ENCODE results near the gene ATP13A2.

Gene ATP13A2

DNA sequence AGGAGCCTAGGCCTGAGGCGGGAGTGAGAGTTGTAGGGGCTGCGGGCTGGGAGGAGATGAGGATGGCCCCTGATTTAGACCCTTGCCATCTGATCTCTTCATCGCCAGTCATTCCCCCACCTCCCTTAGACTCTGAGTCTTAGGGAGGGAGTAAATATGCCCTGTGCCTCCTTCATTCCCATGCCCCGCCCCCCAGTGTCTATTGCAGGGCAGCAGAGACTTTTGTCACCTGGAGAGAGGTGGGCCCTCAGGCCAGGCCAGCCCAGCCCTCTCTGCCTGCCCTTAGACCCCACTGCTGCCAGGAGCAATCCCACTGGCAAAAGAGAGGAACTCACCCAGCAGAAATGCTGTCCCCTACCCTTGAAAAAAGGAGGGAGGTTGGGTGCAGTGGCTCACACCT is 28.1 kb downstream of the ATP13A2 start:
- in situ Hi-C loops (cut with MboI; ENCODE audit: low pct_unique_long_range_greater_than_20kb, low sequenced_read_pairs), result no loop called here
- no peak for DNase-seq

DNA sequence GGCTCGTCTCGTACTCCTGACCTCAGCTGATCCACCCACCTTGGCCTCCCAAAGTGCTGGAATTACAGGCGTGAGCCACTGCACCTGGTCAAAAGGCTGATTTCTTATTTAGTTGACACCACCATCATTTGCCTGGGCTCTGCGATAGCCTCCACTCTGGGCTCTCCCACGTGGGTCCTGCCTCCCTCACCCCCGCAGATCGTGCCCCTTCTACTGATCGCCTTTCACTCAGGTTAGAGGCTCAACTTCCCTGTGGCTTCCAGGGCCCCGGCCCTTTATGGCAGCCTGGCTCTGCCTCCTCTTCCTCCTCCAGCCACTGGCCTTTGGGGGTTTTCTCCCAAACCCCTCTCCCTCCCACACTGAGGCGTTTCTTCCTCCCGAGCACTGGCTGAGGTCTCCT is 28.8 kb downstream of the ATP13A2 start:
- in situ Hi-C loops (cut with MboI; ENCODE audit: low pct_unique_long_range_greater_than_20kb, low sequenced_read_pairs), result no loop called here
- DNase-seq, result no peak

DNA sequence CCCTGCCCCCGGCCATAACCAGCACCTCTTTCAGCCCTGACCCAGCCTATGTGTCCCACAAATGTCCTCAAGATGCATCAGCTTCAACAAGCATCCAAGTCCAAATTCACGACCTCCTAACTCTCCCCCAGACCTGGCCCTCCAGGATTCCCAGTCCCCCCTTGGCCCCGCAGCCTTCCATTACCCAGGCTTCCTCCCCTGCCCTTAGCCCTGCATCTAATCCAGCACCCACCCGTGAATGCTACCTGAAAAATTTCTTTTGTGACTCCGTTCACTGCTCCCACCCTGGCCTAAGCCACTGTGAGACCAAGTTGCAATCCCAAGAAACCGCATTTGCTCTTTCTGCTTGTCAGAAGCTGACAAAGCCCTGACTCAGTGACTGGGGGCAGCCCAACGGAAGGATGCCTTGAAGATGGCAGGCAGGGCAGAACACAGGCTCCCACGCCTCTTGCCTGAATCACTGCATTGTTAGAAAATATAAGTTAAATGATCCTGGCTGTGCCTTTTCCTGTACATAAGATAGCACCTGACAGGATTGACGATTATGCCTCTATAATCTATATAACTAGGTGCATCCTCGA is 30.4 kb downstream of the ATP13A2 start:
- in situ Hi-C loops (cut with MboI; ENCODE audit: low pct_unique_long_range_greater_than_20kb, low sequenced_read_pairs), result no loop called here
- no peak for DNase-seq

DNA sequence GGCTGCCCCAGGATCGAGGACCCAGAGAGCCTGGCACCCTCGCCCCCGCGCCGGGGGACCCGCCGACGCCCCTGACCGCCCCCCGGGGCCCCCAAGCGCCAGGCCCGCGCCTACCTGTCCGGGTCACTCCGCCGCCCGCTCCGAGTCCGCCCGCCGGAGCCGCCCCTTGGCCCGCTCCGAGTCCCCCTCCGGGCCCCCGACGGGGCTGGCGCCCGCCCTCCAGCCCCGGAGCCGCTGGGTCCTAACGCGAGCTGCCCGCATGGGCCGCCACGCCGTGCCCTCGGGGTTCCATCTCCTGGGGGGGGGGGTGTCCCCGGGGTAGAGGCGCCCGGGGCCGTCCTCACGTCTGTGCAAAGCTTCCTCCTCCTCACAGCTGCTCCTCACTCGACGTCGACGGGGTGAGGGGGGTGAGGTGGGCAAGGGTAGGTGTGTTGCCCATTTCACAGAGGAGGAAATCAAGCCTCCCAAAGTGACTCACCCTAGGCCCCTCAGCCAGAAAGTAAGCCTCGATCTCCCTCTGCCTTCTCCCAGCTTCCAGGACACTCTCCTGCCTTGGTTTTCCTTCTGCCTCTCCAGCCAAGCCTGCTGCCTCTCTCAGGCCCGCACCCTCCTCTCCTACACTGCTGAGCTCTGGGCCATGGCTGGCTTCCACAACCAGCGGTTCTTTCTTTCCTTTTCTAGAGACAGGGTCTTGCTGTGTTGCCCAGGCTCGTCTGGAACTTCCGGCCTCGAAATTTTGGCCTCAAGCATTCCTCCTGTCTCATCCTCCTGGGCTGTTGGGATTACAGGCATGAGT is 31.1 kb downstream of the ATP13A2 start, which contains the start of gene MFAP2:
Gene MFAP2 (minus strand): TSS at position 148 of the 796 bp plus-strand sequence. CDS start 2,347 bp downstream, outside the sequence.
- DNase-seq, result no peak
- in situ Hi-C loops (cut with MboI; ENCODE audit: low pct_unique_long_range_greater_than_20kb, low sequenced_read_pairs), result no loop called here

DNA sequence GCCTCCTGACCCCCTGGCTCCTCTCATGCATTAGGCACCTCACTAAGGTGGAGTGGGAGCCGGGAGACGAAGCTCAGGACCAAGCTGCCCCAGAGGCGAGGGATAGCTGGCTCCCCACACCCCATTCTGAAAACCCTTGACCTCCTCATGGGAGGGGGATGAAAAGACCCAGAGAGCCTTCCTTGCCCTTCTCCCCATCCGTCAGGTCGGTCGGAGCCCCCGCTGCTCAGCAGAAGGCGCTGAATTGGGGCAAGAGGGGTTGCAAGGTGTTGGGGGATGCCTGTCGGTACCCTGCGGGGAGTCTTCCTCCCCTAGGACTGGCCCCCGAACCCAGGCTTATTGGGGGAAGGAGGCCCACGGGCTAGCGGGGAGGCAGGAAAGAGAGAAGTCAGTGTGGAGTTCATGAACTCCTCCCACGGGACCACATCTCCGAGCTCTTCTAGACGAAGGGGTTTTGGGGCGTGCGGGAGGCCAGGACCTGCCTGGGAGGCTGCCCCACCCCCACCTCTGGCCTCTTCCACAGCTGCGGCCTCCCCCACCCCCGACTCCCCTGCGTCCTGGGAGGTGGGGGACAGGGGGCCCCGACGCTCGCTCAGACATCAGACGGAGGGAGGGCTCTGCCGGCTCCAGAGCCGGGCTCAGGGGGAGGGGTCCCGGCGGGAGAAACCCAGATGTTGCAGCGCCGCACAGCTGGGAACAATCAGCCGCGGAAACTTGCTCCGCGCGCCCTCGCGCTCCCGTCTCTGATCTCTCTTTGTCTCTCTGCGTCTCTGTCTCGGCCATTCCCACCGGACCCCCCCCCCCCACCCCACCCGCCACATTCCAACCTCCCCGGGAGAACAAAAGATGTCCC is 32.0 kb downstream of the ATP13A2 start:
- DNase-seq, result no peak

DNA sequence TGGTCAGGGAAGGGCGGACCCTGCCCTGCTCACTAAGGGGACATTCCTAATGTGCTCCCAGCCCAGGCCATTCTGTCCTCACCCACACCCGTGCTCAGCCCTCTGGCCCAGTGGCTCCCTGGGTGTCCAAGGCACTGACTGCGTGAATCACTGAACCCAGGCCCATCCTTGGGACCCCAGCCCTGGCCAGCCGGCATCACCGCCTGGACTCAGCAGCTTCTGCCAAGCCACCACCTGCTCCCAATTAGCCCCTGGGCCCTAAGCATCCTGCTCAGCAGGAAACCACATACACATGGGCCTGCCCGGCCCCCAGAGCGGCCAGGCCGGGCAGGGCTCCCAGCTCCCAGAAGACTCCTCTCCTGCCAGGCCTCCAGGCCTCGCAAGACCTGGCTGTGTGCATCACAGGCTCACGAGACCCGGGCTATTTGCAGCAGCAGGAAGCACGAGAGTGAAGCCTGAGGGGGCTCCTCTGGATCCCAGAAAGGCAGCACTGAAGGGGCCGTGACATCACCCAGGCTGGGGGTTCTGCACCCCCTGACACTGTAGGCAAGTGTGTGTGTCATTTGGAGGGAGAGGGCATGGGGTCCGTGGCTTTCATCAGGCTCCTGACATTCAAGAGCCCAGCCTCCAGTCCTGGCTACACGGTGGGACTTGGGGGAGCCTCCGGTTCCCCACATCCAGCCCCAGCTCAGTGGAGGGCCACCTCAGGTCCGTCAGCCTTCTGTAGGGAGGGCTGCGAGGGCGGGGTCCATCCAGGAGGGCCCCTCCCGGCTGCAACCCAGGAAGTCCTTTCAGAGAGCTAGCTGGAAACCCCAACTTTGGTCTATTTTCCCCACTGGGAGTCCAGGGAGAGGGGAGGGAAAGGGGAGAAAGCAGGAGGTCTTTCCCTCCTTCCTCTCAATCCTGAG is 32.9 kb downstream of the ATP13A2 start:
- in situ Hi-C loops (cut with MboI; ENCODE audit: low pct_unique_long_range_greater_than_20kb, low sequenced_read_pairs), result no loop called here
- no peak for DNase-seq

More for the DNA sequence above, 32.0 kb downstream of the ATP13A2 start:
- in situ Hi-C loops (cut with MboI; ENCODE audit: low pct_unique_long_range_greater_than_20kb, low sequenced_read_pairs), result no loop called here

DNA sequence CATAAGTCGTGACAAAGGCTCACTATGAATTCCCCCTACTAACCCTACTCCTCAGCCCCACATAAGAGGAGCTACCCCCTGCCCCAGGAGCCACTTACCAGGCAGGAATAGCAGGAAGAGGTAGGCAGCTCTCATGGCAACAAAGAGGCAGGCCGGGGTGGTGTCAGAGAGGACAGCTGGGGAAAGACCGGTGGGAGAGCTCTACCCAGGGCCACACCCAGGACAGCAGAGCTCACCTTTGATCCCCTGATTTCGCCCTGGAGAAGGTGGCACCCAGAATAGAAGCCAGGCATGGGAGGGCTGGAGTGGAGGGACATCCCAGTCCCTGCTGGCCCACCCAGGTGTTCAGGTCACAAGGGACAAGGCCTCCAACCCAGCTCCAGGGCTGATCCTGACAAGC is 33.6 kb downstream of the ATP13A2 start:
- no peak for DNase-seq
- in situ Hi-C loops (cut with MboI; ENCODE audit: low pct_unique_long_range_greater_than_20kb, low sequenced_read_pairs), result no loop called here

DNA sequence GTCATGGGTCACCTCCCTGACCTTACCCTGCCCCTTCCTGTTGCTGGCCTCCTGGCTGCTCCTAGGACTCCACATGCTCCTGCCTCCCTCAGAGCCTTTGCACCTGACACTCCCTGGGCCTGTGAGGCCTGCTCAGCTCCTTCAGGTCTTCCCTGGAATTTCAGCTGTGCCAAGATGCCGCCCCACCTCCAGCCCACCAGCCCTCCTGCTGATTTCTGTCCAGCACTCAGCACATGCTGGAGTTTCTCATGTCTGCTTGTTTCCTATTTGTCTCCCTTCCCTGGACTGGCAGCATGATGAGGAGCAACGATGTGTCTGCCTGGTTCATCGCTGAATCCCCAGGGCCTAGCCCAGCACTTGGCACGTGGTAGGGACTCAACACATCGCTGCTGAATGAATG is 34.4 kb downstream of the ATP13A2 start:
- in situ Hi-C loops (cut with MboI; ENCODE audit: low pct_unique_long_range_greater_than_20kb, low sequenced_read_pairs), result no loop called here
- DNase-seq, result no peak

DNA sequence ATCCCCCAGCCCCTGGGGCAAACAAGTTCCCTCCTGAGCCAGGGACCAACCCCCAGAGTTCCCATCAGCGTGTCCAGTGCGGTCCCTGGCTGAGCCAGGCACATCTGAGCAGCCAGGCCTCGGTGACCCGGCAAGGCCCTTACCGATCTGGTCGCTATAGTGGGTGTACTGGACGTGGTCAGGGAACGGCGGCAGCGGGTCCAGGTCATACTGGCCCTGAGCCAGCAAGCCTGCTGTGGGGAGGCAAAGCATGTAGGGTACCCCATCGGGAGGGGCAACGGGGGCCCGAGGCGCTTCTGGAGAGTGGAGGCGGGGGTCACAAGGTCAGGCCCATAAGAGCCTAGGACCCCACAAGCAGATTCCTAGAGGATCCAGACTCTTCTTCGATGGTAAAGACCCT is 34.8 kb downstream of the ATP13A2 start:
- DNase-seq, result no peak
- in situ Hi-C loops (cut with MboI; ENCODE audit: low pct_unique_long_range_greater_than_20kb, low sequenced_read_pairs), result no loop called here

DNA sequence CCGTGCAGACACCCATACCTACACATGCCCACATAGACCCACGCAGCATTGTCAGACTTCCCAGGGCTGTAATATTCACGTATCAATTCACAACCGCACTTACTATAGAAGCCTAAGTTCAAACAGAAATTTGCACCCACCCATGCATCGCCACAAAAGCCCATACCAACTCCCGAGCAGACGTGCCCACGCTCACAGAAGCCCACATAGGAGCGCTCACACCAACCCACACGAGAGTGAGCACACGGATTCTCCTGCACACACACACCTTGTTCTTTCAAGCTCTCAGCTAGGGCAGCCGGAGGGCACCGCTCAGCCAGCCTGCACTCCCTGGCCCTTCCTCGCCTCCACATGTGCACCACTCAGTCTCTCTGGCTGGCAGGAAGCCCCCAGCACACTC is 35.9 kb downstream of the ATP13A2 start:
- no peak for DNase-seq
- in situ Hi-C loops (cut with MboI; ENCODE audit: low pct_unique_long_range_greater_than_20kb, low sequenced_read_pairs), result no loop called here

DNA sequence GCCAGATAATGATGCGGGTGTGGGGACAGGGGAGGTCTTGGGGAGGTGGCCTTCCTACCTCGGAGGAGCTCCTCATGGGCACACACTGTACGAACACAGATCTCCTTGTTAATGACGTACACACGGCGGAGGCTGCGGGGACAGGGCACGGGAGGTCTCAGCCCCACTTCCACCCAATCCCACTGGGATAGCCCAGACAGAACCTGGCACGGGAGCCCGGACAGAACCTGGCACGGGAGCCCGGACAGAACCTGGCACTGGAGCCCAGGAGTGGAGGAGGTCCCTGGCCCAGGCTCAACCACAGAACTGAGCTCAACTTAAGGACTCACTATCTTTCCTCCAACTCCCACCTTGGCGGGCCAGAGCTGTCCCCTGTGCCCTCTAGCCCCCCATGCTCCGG is 36.5 kb downstream of the ATP13A2 start:
- DNase-seq, result no peak
- in situ Hi-C loops (cut with MboI; ENCODE audit: low pct_unique_long_range_greater_than_20kb, low sequenced_read_pairs), result no loop called here

DNA sequence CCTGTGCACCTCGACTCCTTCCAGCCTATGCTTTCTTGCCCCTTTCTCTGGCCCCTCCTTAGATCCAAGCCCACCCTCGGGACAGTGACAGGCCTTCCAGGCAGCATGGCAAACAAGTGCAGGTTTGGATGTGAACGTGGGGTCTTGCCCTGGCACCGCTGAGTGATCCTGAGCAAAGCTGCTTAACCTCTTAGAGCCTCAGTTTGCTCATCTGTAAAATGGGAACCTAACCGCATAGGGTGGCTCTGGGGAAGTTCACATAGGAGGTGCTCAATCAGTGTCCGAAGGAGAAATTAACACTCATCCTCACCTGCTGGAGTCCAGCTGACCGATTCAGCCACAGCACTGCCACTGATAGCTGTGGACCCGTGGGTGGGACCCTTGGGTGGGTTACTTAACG is 38.5 kb downstream of the ATP13A2 start:
- DNase-seq, result no peak
- in situ Hi-C loops (cut with MboI; ENCODE audit: low pct_unique_long_range_greater_than_20kb, low sequenced_read_pairs), result no loop called here

DNA sequence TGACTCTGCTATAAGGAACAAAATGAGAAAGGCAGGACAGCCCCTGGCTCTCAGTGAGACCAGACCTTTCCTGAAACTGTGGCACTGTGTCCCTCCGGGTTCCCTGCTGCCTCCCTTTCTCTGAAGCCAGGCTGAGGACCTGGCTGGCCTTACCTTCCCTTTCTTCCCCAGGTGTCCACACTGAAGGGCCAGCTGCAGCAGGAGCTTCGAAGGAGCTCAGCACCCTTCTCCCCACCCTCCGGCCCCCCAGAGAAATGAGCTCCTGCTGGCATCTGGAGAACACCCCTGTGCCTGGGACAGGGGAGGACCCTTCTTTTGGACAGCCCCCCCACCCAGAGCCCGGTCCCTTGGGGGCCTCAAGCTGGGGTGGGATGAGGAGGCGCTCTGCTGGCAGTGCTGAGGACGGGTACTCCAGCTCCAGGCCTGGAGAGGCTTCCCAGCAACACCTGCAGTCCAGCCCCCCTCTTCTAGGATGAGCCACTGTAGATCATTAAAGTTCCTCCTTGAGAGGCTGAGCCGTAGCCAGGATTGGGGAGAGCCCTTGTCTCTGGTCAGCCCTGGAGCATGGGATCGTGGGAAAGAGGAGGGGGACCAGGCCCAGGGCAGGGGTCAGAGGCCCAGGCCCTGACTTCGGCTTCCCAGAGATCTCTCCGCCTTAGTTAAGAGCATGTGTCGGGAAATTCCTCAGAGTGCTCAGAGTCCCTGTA is 39.4 kb downstream of the ATP13A2 start:
- in situ Hi-C loops (cut with MboI; ENCODE audit: low pct_unique_long_range_greater_than_20kb, low sequenced_read_pairs), result no loop called here
- no peak for DNase-seq

DNA sequence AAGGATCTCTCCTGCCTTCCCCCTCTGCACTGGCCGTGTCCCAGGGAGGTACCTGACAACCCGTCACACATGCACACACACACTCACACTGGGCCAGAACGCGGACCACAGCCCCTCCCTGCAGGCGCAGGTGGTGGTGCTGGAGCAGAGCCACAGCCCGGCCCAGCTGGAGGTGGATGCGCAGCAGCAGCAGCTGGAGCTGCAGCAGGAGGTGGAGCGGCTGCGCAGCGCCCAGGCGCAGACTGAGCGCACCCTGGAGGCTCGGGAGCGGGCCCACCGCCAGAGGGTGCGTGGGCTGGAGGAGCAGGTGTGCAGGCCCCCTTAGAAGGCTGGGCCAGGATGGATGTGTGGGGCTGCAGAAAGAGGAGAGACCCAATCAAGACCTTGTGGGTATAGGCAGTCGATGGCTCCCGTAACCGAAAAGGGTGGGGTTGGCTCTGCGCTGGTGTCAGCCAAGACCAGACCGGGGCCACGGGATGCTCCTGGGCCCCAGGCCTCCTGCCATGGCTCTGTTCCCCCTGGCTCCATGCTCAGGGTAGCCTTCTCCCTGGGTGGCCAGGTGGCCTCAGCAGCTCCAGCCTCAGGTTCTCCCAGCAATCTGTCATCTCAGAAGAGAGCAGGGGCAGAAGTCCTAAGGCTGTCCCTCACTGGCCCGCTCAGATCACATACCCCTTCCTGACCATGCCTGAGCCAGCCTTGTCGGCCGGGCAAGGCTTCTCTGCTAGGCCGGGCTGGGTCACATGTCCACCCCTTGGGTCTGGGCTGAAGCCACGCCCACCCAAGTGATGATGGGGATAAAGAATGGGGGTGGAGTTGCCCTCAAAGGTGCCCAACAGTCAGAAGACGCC is 40.2 kb downstream of the ATP13A2 start:
- DNase-seq, result no peak
- in situ Hi-C loops (cut with MboI; ENCODE audit: low pct_unique_long_range_greater_than_20kb, low sequenced_read_pairs), result no loop called here

DNA sequence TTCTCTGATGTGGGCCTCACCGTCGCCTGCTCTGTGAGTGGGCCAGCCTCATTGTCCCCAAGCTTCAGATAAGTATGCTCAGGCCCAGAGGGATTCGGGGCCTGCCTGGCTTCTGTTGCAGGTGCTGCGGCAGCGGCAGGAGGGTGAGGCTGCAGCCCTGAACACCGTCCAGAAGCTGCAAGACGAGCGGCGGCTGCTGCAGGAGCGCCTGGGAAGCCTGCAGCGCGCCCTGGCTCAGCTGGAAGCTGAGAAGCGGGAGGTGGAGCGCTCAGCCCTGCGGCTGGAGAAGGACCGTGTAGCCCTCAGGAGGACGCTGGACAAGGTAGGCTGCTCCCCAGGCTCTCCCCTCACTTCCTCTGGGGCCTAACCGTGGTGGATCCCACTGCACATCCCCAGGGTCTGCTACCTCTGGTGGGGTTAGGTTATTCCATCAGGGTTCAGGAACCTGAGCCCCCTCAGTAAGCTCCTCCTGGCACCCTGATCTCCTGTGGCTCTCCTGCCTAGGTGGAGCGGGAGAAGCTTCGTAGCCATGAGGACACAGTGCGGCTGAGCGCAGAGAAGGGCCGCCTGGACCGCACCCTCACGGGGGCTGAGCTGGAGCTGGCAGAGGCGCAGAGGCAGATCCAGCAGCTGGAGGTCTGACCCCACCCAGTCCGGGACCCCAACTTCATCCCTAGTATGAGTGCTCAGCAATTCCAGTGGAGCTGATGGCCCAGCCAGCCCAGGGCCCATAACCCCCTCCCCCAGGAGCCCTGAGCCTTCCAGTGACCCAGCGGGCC is 41.4 kb downstream of the ATP13A2 start:
- DNase-seq, result no peak
- in situ Hi-C loops (cut with MboI; ENCODE audit: low pct_unique_long_range_greater_than_20kb, low sequenced_read_pairs), result no loop called here

DNA sequence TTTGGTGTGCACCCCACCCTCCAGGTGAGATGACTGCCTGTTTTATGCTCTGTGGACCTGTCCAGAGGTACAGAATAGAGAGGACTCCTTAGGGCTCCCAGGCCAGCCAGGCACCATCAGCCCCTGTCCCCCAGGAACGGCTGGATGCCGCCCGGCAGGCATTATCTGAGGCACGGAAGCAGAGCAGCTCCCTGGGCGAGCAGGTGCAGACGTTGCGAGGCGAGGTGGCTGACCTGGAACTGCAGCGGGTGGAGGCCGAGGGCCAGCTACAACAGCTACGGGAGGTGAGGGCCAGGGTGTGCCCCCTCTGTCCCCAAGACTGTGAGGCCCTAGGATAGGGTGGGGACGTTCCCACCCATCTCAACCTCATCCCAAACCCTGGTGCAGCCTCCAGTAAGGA is 42.1 kb downstream of the ATP13A2 start:
- DNase-seq, result no peak
- in situ Hi-C loops (cut with MboI; ENCODE audit: low pct_unique_long_range_greater_than_20kb, low sequenced_read_pairs), result no loop called here

DNA sequence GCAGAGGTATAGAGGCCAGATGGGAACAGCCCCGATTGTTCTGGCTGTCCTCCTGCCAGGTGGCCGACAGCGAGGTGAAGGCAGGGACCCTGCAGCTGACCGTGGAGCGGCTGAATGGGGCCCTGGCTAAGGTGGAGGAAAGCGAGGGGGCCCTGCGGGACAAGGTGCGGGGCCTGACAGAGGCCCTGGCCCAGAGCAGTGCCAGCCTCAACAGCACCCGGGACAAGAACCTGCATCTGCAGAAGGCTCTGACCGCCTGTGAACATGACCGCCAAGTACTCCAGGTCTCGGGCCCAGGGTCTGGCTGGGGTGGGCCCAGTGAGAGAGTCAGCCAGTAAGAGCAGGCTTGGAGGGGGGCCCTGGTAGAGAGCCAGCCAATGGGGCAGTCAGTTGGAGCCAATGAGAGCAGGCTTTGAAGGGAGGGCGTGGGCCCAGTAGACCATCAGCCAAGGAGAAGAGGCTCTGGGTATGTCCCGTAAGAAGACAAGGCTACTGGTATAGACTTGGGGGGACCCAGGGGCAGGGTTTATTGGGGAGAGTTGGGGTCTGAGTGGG is 42.6 kb downstream of the ATP13A2 start:
- no peak for DNase-seq
- in situ Hi-C loops (cut with MboI; ENCODE audit: low pct_unique_long_range_greater_than_20kb, low sequenced_read_pairs), result no loop called here

Measured in KBM-7 (cell line).